GM04503 (cell line): ENCODE measurements around the gene PRR33.
"Not testable (repeated sequence)": the region's sequence is repeated elsewhere in the genome, so short reads cannot be mapped to it uniquely, and the experiment has no call there.

Experiments
- DNase-seq: peaks from one replicate; pipeline ENCODE4 v3.0.0-alpha.2; 2012; ENCODE audit warnings: low read depth

Gene PRR33

GRCh38 chr11:1875851-1876301, 15.8 kb downstream of the PRR33 start:
- not testable (repeated sequence) for DNase-seq

- no peak for DNase-seq
Measured at GRCh38 chr11:1875093-1875850, 16.4 kb downstream of the PRR33 start.

GRCh38 chr11:1874441-1875092, 17.1 kb downstream of the PRR33 start:
- DNase-seq, result not testable (repeated sequence)

GRCh38 chr11:1873813-1874150, 17.9 kb downstream of the PRR33 start:
- DNase-seq, result not testable (repeated sequence)

- DNase-seq, result no peak
Measured at GRCh38 chr11:1873048-1873812, 18.5 kb downstream of the PRR33 start.

- no peak for DNase-seq
Measured at GRCh38 chr11:1872267-1872985, 19.3 kb downstream of the PRR33 start.

GRCh38 chr11:1871531-1871930, 20.2 kb downstream of the PRR33 start:
- no peak for DNase-seq

- no peak for DNase-seq
Measured at GRCh38 chr11:1870721-1871466, 20.8 kb downstream of the PRR33 start.

GRCh38 chr11:1870326-1870696, 21.4 kb downstream of the PRR33 start:
- DNase-seq, result no peak

GRCh38 chr11:1869427-1870325, 22.0 kb downstream of the PRR33 start:
- DNase-seq, result no peak

GRCh38 chr11:1868636-1869291, 22.9 kb downstream of the PRR33 start:
- no peak for DNase-seq

GRCh38 chr11:1868056-1868635, 23.5 kb downstream of the PRR33 start:
- DNase-seq, result no peak

- no peak for DNase-seq
Measured at GRCh38 chr11:1867381-1867780, 24.3 kb downstream of the PRR33 start.

- DNase-seq, result no peak
Measured at GRCh38 chr11:1866776-1867175, 24.9 kb downstream of the PRR33 start.

- DNase-seq, result no peak
Measured at GRCh38 chr11:1866226-1866625, 25.5 kb downstream of the PRR33 start.

- no peak for DNase-seq
Measured at GRCh38 chr11:1864831-1865665, 26.6 kb downstream of the PRR33 start.

GRCh38 chr11:1864231-1864630, 27.5 kb downstream of the PRR33 start:
- no peak for DNase-seq

- DNase-seq, result peak; percentile 46
Measured at GRCh38 chr11:1863352-1864216, 28.1 kb downstream of the PRR33 start.
